HepG2 (cell line): Measurements from ENCODE around the gene SIVA1. TPM values are rescaled to one million over a fixed set of nuclear protein-coding genes. Genes with fewer than 3 reads are reported as not detected.
A peak's percentile ranks its signal among the peaks of the same experiment; 100 is the strongest.

ENCODE experiments used
- CREB3 ChIP-seq: sonication (generic); formaldehyde crosslinking; IDR thresholded peaks from 2 replicates; pipeline ENCODE4 v1.5.0; 2020; ENCODE audit warnings: missing genetic modification reagents
- ELF4 ChIP-seq: sonication (generic); formaldehyde crosslinking; IDR thresholded peaks from 2 replicates; pipeline ENCODE4 v1.5.0; 2020; ENCODE audit warnings: missing genetic modification reagents, mild to moderate bottlenecking, moderate library complexity, borderline replicate concordance
- HNF4A ChIP-seq: sonication (generic); formaldehyde crosslinking; IDR thresholded peaks from 2 replicates; pipeline ENCODE4 v1.4.0; 2020; ENCODE audit warnings: missing genetic modification reagents
- MEIS2 ChIP-seq: sonication (generic); formaldehyde crosslinking; IDR thresholded peaks from 2 replicates; pipeline ENCODE4 v1.9.0; 2021; ENCODE audit warnings: mild to moderate bottlenecking, missing genetic modification reagents
- RAD21 ChIP-seq: fragments of 450-650 bp; formaldehyde crosslinking; IDR thresholded peaks from 2 replicates; pipeline ENCODE4 v1.5.0; 2020; ENCODE audit warnings: mild to moderate bottlenecking
- SMC3 ChIP-seq: IDR thresholded peaks from 2 replicates; pipeline ENCODE4 v1.6.1; 2011; ENCODE audit warnings: low read length, improper control_type of control experiment
- XRCC5 ChIP-seq: fragments of 200-400 bp; formaldehyde crosslinking; optimal IDR thresholded peaks from 2 replicates; pipeline ENCODE3; 2017; ENCODE audit warnings: mild to moderate bottlenecking, low read length
- ZBTB10 ChIP-seq: sonication (generic); formaldehyde crosslinking; IDR thresholded peaks from 2 replicates; pipeline ENCODE4 v1.4.0; 2020; ENCODE audit warnings: missing genetic modification reagents, borderline replicate concordance
- ZKSCAN5 ChIP-seq: sonication (generic); formaldehyde crosslinking; IDR thresholded peaks from 2 replicates; pipeline ENCODE4 v1.5.1; 2020; ENCODE audit warnings: mild to moderate bottlenecking, missing genetic modification reagents
- ZNF441 ChIP-seq: sonication (generic); formaldehyde crosslinking; IDR thresholded peaks from 2 replicates; pipeline ENCODE4 v1.7.0; 2021; ENCODE audit warnings: missing genetic modification reagents, borderline replicate concordance
- ZNF639 ChIP-seq: conservative IDR thresholded peaks from 2 replicates; pipeline ENCODE4 v1.6.1; 2018; ENCODE audit warnings: missing genetic modification reagents
- ZNF761 ChIP-seq: sonication (generic); formaldehyde crosslinking; conservative IDR thresholded peaks from 2 replicates; pipeline ENCODE4 v1.4.0; 2020; ENCODE audit warnings: mild to moderate bottlenecking, missing genetic modification reagents
- ZNF782 ChIP-seq: sonication (generic); formaldehyde crosslinking; IDR thresholded peaks from 2 replicates; pipeline ENCODE4 v1.4.0; 2020; ENCODE audit warnings: missing genetic modification reagents, mild to moderate bottlenecking, borderline replicate concordance
- polyA plus RNA-seq, 8 experiments: library from polyadenylated mRNA; depleted of rRNA in 3 of 8; stranded (reverse) in 7 of 8; unstranded in 1 of 8; fragments of >200 nt; fragmentation: Illumina TruSeq in 4 of 8; extraction: Trizol in 4 of 8; gene quantifications; 2 replicates each; pipeline versions ENCODE4 v1.2.1 to v1.2.3, GENCODE V29; 2011 to 2016; ENCODE audit warnings: low read depth in 4 of 8, missing spikeins in 1 of 8, mixed read lengths in 1 of 8; ENCODE audit not compliant: insufficient read depth in 1 of 8
- total RNA-seq, 5 experiments: library from RNA; depleted of rRNA; stranded (reverse); fragments of >200 nt; fragmentation: Illumina TruSeq; extraction: Trizol; gene quantifications; 2 replicates each; pipeline ENCODE4 v1.2.3, GENCODE V29; 2016; ENCODE audit warnings: low read depth in 1 of 5
- TF ChIP-seq, protein P1 (sequence below): sonication (generic); formaldehyde crosslinking; IDR thresholded peaks from 2 replicates; pipeline ENCODE4 v1.4.0; 2020; ENCODE audit warnings: mild to moderate bottlenecking, missing genetic modification reagents
- TF ChIP-seq, protein P2 (sequence below): sonication (generic); formaldehyde crosslinking; IDR thresholded peaks from 2 replicates; pipeline ENCODE4 v1.5.0; 2020; ENCODE audit warnings: mild to moderate bottlenecking, low read depth, missing genetic modification reagents, borderline replicate concordance
- TF ChIP-seq, protein P3 (sequence below): sonication (generic); formaldehyde crosslinking; IDR thresholded peaks from 2 replicates; pipeline ENCODE4 v1.4.0; 2020; ENCODE audit warnings: missing genetic modification reagents, mild to moderate bottlenecking, borderline replicate concordance
- TF ChIP-seq, protein P4 (sequence below): IDR thresholded peaks from 2 replicates; pipeline ENCODE4 v1.6.1; 2016; ENCODE audit warnings: low read depth, borderline replicate concordance

The SIVA1 gene
- total and polyA plus RNA-seq, 2 of the 13 experiments (the other 11 are each of a cell fraction or from before 2014, with no cell fraction given): 123 to 186 TPM

GRCh38 chr14:104708606-104709268 is 44.2 kb upstream of the SIVA1 start (continued):
- no peak for TF ChIP-seq CREB3 (CRISPR knock-in tag)
- TF ChIP-seq RAD21 (CRISPR knock-in tag): peak; percentile 80
- TF ChIP-seq, protein P1, sequence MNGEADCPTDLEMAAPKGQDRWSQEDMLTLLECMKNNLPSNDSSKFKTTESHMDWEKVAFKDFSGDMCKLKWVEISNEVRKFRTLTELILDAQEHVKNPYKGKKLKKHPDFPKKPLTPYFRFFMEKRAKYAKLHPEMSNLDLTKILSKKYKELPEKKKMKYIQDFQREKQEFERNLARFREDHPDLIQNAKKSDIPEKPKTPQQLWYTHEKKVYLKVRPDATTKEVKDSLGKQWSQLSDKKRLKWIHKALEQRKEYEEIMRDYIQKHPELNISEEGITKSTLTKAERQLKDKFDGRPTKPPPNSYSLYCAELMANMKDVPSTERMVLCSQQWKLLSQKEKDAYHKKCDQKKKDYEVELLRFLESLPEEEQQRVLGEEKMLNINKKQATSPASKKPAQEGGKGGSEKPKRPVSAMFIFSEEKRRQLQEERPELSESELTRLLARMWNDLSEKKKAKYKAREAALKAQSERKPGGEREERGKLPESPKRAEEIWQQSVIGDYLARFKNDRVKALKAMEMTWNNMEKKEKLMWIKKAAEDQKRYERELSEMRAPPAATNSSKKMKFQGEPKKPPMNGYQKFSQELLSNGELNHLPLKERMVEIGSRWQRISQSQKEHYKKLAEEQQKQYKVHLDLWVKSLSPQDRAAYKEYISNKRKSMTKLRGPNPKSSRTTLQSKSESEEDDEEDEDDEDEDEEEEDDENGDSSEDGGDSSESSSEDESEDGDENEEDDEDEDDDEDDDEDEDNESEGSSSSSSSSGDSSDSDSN: no peak
- no peak for TF ChIP-seq ZNF441 (CRISPR knock-in tag)
- TF ChIP-seq ELF4 (CRISPR knock-in tag): no peak
- TF ChIP-seq, protein P2, sequence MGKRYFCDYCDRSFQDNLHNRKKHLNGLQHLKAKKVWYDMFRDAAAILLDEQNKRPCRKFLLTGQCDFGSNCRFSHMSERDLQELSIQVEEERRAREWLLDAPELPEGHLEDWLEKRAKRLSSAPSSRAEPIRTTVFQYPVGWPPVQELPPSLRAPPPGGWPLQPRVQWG (CRISPR knock-in tag): no peak
- TF ChIP-seq, protein P3, sequence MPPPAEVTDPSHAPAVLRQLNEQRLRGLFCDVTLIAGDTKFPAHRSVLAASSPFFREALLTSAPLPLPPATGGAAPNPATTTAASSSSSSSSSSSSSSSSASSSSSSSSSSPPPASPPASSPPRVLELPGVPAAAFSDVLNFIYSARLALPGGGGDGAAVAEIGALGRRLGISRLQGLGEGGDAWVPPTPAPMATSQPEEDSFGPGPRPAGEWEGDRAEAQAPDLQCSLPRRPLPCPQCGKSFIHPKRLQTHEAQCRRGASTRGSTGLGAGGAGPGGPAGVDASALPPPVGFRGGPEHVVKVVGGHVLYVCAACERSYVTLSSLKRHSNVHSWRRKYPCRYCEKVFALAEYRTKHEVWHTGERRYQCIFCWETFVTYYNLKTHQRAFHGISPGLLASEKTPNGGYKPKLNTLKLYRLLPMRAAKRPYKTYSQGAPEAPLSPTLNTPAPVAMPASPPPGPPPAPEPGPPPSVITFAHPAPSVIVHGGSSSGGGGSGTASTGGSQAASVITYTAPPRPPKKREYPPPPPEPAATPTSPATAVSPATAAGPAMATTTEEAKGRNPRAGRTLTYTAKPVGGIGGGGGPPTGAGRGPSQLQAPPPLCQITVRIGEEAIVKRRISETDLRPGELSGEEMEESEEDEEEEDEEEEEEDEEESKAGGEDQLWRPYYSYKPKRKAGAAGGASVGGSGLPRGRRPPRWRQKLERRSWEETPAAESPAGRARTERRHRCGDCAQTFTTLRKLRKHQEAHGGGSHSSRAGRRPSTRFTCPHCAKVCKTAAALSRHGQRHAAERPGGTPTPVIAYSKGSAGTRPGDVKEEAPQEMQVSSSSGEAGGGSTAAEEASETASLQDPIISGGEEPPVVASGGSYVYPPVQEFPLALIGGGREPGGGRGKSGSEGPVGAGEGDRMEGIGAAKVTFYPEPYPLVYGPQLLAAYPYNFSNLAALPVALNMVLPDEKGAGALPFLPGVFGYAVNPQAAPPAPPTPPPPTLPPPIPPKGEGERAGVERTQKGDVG (CRISPR knock-in tag): no peak
- TF ChIP-seq ZBTB10 (CRISPR knock-in tag): no peak
- no peak for TF ChIP-seq MEIS2 (CRISPR knock-in tag)
- TF ChIP-seq ZNF782 (CRISPR knock-in tag): no peak
- TF ChIP-seq SMC3: peak; percentile 55
- no peak for TF ChIP-seq ZNF761 (CRISPR knock-in tag)
- no peak for TF ChIP-seq ZNF639 (CRISPR knock-in tag)
- no peak for TF ChIP-seq HNF4A (CRISPR knock-in tag)
- no peak for TF ChIP-seq ZKSCAN5 (CRISPR knock-in tag)
- TF ChIP-seq, protein P4, sequence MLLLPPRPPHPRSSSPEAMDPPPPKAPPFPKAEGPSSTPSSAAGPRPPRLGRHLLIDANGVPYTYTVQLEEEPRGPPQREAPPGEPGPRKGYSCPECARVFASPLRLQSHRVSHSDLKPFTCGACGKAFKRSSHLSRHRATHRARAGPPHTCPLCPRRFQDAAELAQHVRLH (CRISPR knock-in tag): peak; percentile 45; the same call in 1 of the 2 replicates
- peak; percentile 77 for TF ChIP-seq XRCC5
